ENCODE data around the gene LAGE3. TPM values are rescaled to one million over a fixed set of nuclear protein-coding genes. Genes with fewer than 3 reads are reported as not detected.

The LAGE3 gene
- total RNA-seq, 2 donors from 2014 or later = 29.5 to 34.1 TPM

- 92 to 95% methylated on average over 4 to 16 of the region's 16 CpGs for WGBS, 2 experiments (ENCODE audit: insufficient coverage in 1 of 2, insufficient read length in 1 of 2)
- H3K27me3 Mint-ChIP-seq (ENCODE audit: insufficient read depth) = no peaks in the 10 kb centered on the region
- Histone ChIP-seq H3K27me3 (ENCODE audit: control insufficient read depth, insufficient read depth, low read length, poor library complexity, severe bottlenecking) (no peaks in the 10 kb centered on the region), H3K27ac (ENCODE audit: low read depth, low read length) (no peak overlapping the region), H3K36me3 (ENCODE audit: control insufficient read depth, insufficient read depth, low read length) (peaks cover 4% of the 10 kb centered on the region), H3K9me3 (ENCODE audit: control insufficient read depth, low read length) (no peaks in the 10 kb centered on the region), H3K4me1 (ENCODE audit: control insufficient read depth, insufficient read depth, low read length) (no peaks in the 10 kb centered on the region), H3K4me3 (ENCODE audit: low read length) (no peak overlapping the region), H3K9ac (ENCODE audit: extremely low read depth, low read length, poor library complexity, severe bottlenecking) (no peak overlapping the region)
- TF ChIP-seq CTCF (conservative IDR thresholded peaks at IDR 0.05) = no peak
- peaks cover 6% of the 10 kb centered on the region for H3K36me3 Mint-ChIP-seq (ENCODE audit: low read depth)
- H3K4me3 Mint-ChIP-seq = no peak overlapping the region
- no peak for DNase-seq
- no peaks in the 10 kb centered on the region for H3K4me1 Mint-ChIP-seq
- H3K9me3 Mint-ChIP-seq = peaks cover 75% of the 10 kb centered on the region
- H3K27ac Mint-ChIP-seq = no peak overlapping the region
Measured at GRCh38 chrX:154484255-154485149, 5.4 kb upstream of the LAGE3 start.

GRCh38 chrX:154483325-154483724, 4.2 kb upstream of the LAGE3 start:
- H3K36me3 Mint-ChIP-seq (ENCODE audit: low read depth) = peaks cover 6% of the 10 kb centered on the region
- 88 to 96% methylated on average over 3 to 7 of the region's 7 CpGs for WGBS, 2 experiments (ENCODE audit: insufficient coverage in 1 of 2, insufficient read length in 1 of 2)
- H3K9me3 Mint-ChIP-seq = peaks cover 69% of the 10 kb centered on the region
- Histone ChIP-seq H3K9me3 (ENCODE audit: control insufficient read depth, low read length) (no peaks in the 10 kb centered on the region), H3K4me3 (ENCODE audit: low read length) (no peak overlapping the region), H3K9ac (ENCODE audit: extremely low read depth, low read length, poor library complexity, severe bottlenecking) (no peak overlapping the region), H3K27ac (ENCODE audit: low read depth, low read length) (no peak overlapping the region), H3K4me1 (ENCODE audit: control insufficient read depth, insufficient read depth, low read length) (no peaks in the 10 kb centered on the region), H3K27me3 (ENCODE audit: control insufficient read depth, insufficient read depth, low read length, poor library complexity, severe bottlenecking) (no peaks in the 10 kb centered on the region), H3K36me3 (ENCODE audit: control insufficient read depth, insufficient read depth, low read length) (peaks cover 4% of the 10 kb centered on the region)
- H3K27ac Mint-ChIP-seq = no peak overlapping the region
- no peaks in the 10 kb centered on the region for H3K4me1 Mint-ChIP-seq
- H3K27me3 Mint-ChIP-seq (ENCODE audit: insufficient read depth) = no peaks in the 10 kb centered on the region
- DNase-seq = no peak
- no peak overlapping the region for H3K4me3 Mint-ChIP-seq
- TF ChIP-seq CTCF (conservative IDR thresholded peaks at IDR 0.05) = no peak

DNA sequence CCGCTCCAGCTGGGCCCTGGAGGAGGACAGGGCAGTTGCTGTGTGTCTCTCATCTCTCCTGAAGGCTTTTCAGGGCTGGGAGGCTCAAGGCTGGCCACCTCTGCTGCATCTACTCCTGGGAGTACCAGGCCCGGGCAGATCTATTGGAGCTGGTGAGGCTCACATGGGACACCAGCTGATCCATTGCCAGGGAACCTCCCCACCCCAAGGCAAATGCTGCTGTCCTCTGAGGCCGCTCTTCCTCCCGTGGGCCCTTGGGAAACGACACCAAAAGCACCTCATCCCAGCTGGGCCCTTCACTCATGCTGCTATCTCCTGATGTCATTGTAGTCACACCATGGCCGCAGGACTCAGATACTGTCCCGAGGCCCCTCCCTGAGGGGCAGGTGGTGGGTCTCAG, 3.7 kb upstream of the LAGE3 start:
- no peaks in the 10 kb centered on the region for H3K4me1 Mint-ChIP-seq
- no peak overlapping the region for H3K4me3 ChIP-seq (ENCODE audit: low read length)
- peaks cover 4% of the 10 kb centered on the region for H3K36me3 ChIP-seq (ENCODE audit: control insufficient read depth, insufficient read depth, low read length)
- no peaks in the 10 kb centered on the region for H3K27me3 Mint-ChIP-seq (ENCODE audit: insufficient read depth)
- H3K27ac Mint-ChIP-seq = no peak overlapping the region
- H3K9me3 Mint-ChIP-seq = peaks cover 69% of the 10 kb centered on the region
- no peak overlapping the region for H3K9ac ChIP-seq (ENCODE audit: extremely low read depth, low read length, poor library complexity, severe bottlenecking)
- TF ChIP-seq CTCF (conservative IDR thresholded peaks at IDR 0.05) = no peak
- no peaks in the 10 kb centered on the region for H3K4me1 ChIP-seq (ENCODE audit: control insufficient read depth, insufficient read depth, low read length)
- H3K27me3 ChIP-seq (ENCODE audit: control insufficient read depth, insufficient read depth, low read length, poor library complexity, severe bottlenecking) = no peaks in the 10 kb centered on the region
- no peak for DNase-seq
- H3K9me3 ChIP-seq (ENCODE audit: control insufficient read depth, low read length) = no peaks in the 10 kb centered on the region
- H3K4me3 Mint-ChIP-seq = no peak overlapping the region
- no peak overlapping the region for H3K27ac ChIP-seq (ENCODE audit: low read depth, low read length)
- WGBS, 2 experiments (ENCODE audit: insufficient coverage in 1 of 2, insufficient read length in 1 of 2) = 94% methylated on average over 7 of the region's 7 CpGs; no CpG with 5 or more reads in 1 of the 2 experiments
- H3K36me3 Mint-ChIP-seq (ENCODE audit: low read depth) = peaks cover 2% of the 10 kb centered on the region
